Right atrium auricular region (tissue), 2 donors: ENCODE data around the gene KCTD4. TPM values are rescaled to one million over a fixed set of nuclear protein-coding genes. Genes with fewer than 3 reads are reported as not detected.

Experiments
- DNase-seq: peaks from one replicate; pipeline ENCODE4 v3.0.0-alpha.2; 2019; ENCODE audit warnings: low spot score
- H3K27ac ChIP-seq, 2 donors: fragments of 200-600 bp; sonication (generic); 1 replicate in 1 of 2; 2 replicates in 1 of 2; pipeline ENCODE4 v1.5.1; 2016 to 2019
- H3K27me3 ChIP-seq, 2 donors: fragments of 200-600 bp; sonication (generic); one replicate each; pipeline versions ENCODE4 v1.5.1 to v1.6.0; 2017 to 2019
- H3K36me3 ChIP-seq: fragments of 200-600 bp; sonication (generic); one replicate; pipeline ENCODE4 v1.5.1; 2016
- H3K4me1 ChIP-seq, 2 donors: fragments of 200-600 bp; sonication (generic); one replicate each; pipeline versions ENCODE4 v1.5.1 to v1.6.0; 2017 to 2019
- H3K4me3 ChIP-seq, 2 donors: fragments of 200-600 bp; sonication (generic); 1 replicate in 1 of 2; 2 replicates in 1 of 2; pipeline ENCODE4 v1.5.1; 2017 to 2019; ENCODE audit warnings: mild to moderate bottlenecking in 1 of 2, moderate library complexity in 1 of 2
- H3K9me3 ChIP-seq, 2 donors: fragments of 200-600 bp; sonication (generic); one replicate each; pipeline ENCODE4 v1.5.1; 2019
- total RNA-seq, 2 donors: library from RNA; depleted of rRNA; stranded (reverse); fragments of >200 nt; gene quantifications; one replicate each; pipeline ENCODE4 v1.1.0, GENCODE V29; 2016
- TF ChIP-seq, protein P1 (sequence below), 2 donors: fragments of 200-600 bp; sonication (generic); IDR thresholded peaks; one replicate each; pipeline ENCODE4 v1.5.1; 2019; ENCODE audit warnings: antibody characterized with exemption in 2 of 2

Gene KCTD4
- total RNA-seq, 2 donors from 2014 or later, result 0.16 TPM; not detected in 1

DNA sequence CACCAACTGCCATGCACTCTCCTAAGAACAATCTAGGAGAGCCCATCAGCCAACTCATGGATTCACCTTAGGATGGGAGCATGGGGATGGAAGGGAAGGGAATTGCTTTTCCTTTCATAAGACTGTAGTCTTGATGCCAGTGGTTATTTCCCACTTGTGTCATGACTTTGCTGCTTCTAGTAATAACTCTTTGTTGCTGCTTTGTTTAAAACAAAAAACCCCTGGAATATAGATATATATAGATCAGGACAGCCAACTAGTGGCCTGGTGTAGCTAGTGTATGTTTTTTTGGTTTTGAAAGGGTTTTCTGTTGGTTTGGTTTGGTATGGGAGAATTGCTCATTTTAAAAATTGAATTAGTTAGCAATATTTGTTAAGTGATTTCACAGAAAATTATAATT, 39.3 kb upstream of the KCTD4 start:
- Histone ChIP-seq H3K4me1 (peaks cover 4 to 12% of the 10 kb centered on the region in 2 donors), H3K9me3 (no peaks in the 10 kb centered on the region), H3K36me3 (no peaks in the 10 kb centered on the region), H3K4me3 (no peak overlapping the region), H3K27ac (no peak overlapping the region), H3K27me3 (no peaks in the 10 kb centered on the region)
- TF ChIP-seq, protein P1, sequence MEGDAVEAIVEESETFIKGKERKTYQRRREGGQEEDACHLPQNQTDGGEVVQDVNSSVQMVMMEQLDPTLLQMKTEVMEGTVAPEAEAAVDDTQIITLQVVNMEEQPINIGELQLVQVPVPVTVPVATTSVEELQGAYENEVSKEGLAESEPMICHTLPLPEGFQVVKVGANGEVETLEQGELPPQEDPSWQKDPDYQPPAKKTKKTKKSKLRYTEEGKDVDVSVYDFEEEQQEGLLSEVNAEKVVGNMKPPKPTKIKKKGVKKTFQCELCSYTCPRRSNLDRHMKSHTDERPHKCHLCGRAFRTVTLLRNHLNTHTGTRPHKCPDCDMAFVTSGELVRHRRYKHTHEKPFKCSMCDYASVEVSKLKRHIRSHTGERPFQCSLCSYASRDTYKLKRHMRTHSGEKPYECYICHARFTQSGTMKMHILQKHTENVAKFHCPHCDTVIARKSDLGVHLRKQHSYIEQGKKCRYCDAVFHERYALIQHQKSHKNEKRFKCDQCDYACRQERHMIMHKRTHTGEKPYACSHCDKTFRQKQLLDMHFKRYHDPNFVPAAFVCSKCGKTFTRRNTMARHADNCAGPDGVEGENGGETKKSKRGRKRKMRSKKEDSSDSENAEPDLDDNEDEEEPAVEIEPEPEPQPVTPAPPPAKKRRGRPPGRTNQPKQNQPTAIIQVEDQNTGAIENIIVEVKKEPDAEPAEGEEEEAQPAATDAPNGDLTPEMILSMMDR (IDR thresholded peaks at IDR 0.05), result no peak
- DNase-seq, result no peak

DNA sequence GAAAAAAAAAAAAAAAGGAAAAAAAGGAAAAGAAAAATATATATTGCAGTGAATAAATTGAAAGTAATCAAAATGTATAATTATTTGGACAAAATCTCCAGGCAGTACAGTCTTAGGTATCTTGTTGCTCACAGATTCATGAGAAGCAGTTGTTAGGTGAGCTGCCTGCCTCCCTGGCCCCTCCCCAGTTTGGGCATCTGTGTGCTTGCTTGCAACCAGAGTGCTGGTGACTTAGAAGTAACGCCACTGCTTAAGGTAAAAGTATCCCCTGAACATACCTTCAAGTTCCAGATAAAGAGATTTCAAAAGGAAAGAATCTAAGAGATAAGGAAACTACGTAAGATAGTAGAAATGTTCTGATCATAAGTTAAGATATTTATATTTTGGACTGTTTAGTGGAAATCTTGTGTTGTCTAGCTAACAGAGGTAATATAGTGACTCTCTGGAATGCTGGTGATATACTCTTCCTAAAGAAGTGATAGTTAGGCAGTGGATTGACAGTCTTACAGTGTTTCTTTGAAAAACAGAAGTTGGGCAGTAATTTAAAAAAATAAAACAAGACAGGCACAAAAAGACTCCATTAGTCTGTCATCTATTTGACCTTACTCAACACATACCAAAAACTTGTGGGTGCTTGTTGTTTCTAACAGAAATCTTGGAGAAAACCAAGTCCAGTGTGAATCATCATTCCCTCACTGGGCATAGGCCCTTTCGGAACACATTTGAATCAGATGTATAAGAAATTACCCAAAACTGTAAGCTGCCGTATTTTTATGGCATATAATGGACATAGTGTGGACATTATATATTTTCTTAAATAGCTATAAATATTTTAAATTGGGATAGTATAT, 38.3 kb upstream of the KCTD4 start:
- DNase-seq, result no peak
- Histone ChIP-seq H3K4me3 (no peak overlapping the region), H3K27me3 (no peaks in the 10 kb centered on the region), H3K9me3 (no peaks in the 10 kb centered on the region), H3K27ac (no peak overlapping the region), H3K36me3 (no peaks in the 10 kb centered on the region), H3K4me1 (peaks cover 4 to 12% of the 10 kb centered on the region in 2 donors)
- TF ChIP-seq, protein P1 (IDR thresholded peaks at IDR 0.05), result no peak

DNA sequence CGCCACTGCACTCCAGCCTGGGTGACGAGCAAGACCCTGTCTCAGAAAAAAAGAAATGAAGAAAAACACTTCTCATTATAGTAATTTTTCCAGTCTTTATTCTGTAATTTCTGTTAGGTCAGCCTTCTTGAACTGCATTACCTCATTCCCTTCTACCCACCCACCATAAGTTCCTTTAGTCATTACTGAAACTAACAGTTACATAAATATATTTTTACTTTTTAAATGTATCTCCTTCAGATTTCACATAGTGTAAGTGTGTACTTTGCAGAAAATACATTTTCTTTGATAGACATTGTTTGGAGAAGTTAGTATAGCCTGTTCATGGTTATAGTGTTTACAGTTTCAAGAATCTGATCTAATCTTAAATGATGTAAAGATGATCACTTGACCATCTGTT, 31.7 kb upstream of the KCTD4 start:
- no peaks in the 10 kb centered on the region for H3K9me3 ChIP-seq
- no peak for DNase-seq
- no peaks in the 10 kb centered on the region for H3K27me3 ChIP-seq
- no peak overlapping the region for H3K4me3 ChIP-seq
- TF ChIP-seq, protein P1 (IDR thresholded peaks at IDR 0.05), result no peak
- H3K27ac ChIP-seq, result no peak overlapping the region
- no peaks in the 10 kb centered on the region for H3K36me3 ChIP-seq
- peaks cover 0 to 8% of the 10 kb centered on the region in 2 donors for H3K4me1 ChIP-seq

DNA sequence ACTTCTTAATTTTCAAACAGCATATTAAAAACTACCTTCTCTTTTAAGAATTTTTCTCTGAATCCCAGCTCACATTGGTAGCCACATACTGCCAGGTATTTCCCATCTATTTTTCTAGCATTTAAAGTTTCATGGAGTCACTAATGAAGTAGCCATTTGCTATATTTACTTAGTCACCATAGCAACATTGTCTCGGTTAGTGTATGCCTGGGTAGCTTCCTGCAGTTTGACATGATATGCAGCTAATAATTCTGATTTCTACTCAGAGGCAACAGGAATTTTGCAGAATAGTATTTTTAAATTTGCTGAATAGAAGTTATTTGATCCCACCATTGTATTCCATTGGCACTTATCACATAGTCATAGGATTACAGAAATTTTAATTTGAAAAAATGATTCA, 30.9 kb upstream of the KCTD4 start:
- Histone ChIP-seq H3K27ac (no peak overlapping the region), H3K4me3 (no peak overlapping the region), H3K4me1 (peaks cover 0 to 8% of the 10 kb centered on the region in 2 donors), H3K36me3 (no peaks in the 10 kb centered on the region), H3K9me3 (no peaks in the 10 kb centered on the region), H3K27me3 (no peaks in the 10 kb centered on the region)
- no peak for DNase-seq
- TF ChIP-seq, protein P1 (IDR thresholded peaks at IDR 0.05), result no peak

DNA sequence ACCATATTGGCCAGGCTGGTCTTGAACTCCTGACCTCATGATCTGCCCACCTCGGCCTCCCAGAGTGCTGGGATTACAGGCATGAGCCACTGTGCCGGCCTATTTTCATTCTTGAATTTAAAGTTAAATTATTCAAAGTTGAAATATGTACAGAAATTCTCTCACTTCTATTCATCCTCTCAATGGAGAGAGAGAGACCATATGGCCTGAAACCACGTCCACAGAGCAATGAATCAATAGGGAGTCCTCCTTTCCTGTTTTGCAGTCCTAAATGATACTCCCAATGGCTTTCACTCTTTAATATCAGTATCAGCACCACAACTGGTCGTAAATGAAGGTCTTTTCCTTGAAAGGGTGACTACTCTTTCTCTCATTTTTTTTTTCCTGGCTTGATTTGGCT, 30.5 kb upstream of the KCTD4 start:
- H3K4me1 ChIP-seq, result peaks cover 0 to 5% of the 10 kb centered on the region in 2 donors

More for the DNA sequence above, 30.5 kb upstream of the KCTD4 start:
- Histone ChIP-seq H3K27ac (no peak overlapping the region), H3K36me3 (no peaks in the 10 kb centered on the region), H3K27me3 (no peaks in the 10 kb centered on the region), H3K9me3 (no peaks in the 10 kb centered on the region), H3K4me3 (no peak overlapping the region)
- TF ChIP-seq, protein P1 (IDR thresholded peaks at IDR 0.05), result no peak
- DNase-seq, result no peak
